Endothelial cell of umbilical vein (primary cell): ENCODE results near the gene SH3TC1. TPM values are rescaled to one million over a fixed set of nuclear protein-coding genes. Genes with fewer than 3 reads are reported as not detected.

Source experiments
- BruUV-seq: library from RNA; stranded (reverse); fragments of 400-500 nt; replicated peaks from 2 replicates; lab custom pipeline; 2021; lab: Mats Ljungman, UMichigan
- CTCF ChIA-PET: fragments of 300-600, 350-600 bp; sonication (Branson Sonifier 250); formaldehyde crosslinking; loops from one replicate; lab custom pipeline; 2021; ENCODE audit warnings: antibody characterized with exemption, inconsistent platforms; lab: Charles Lee
- POLR2A ChIA-PET: fragments of 300-600, 350-600 bp; sonication (Branson Sonifier 250); formaldehyde crosslinking; loops from one replicate; lab custom pipeline; 2021; ENCODE audit warnings: antibody characterized with exemption, inconsistent platforms; lab: Charles Lee
- DNase-seq: peaks from one replicate; pipeline ENCODE4 v3.0.0-alpha.2; 2011; ENCODE audit warnings: low read depth, low spot score
- FAIRE-seq: peaks from 2 replicates; lab custom pipeline; 2011; peaks lifted over from hg19 to GRCh38; lab: Jason Lieb, UNC
- H2AFZ ChIP-seq: 2 replicates; pipeline ENCODE4 v1.6.0; 2012; ENCODE audit warnings: low read depth, low read length, control low read depth, inconsistent platforms
- H3K27ac ChIP-seq: 2 replicates; pipeline ENCODE4 v1.5.1; 2011; ENCODE audit warnings: low read depth, mild to moderate bottlenecking, control low read depth, low read length, moderate library complexity; ENCODE audit not compliant: insufficient read depth
- H3K27me3 ChIP-seq, 2 experiments: 2 replicates each; pipeline versions ENCODE4 v1.6.0 to v1.6.1; 2011; ENCODE audit warnings: low read length in 2 of 2, mixed read lengths in 1 of 2; ENCODE audit not compliant: control insufficient read depth in 2 of 2, insufficient read depth in 2 of 2
- H3K36me3 ChIP-seq, 2 experiments: 2 replicates in 1 of 2; 3 replicates in 1 of 2; pipeline ENCODE4 v1.5.1; 2011; ENCODE audit warnings: low read length in 2 of 2, mild to moderate bottlenecking in 1 of 2, moderate library complexity in 1 of 2; ENCODE audit not compliant: control insufficient read depth in 2 of 2, insufficient read depth in 2 of 2; ENCODE audit errors: extremely low read depth in 1 of 2
- H3K4me1 ChIP-seq: 3 replicates; pipeline ENCODE4 v1.5.1; 2011; ENCODE audit warnings: mild to moderate bottlenecking, low read length; ENCODE audit not compliant: control insufficient read depth, insufficient read depth; ENCODE audit errors: extremely low read depth
- H3K4me2 ChIP-seq: 2 replicates; pipeline ENCODE4 v1.6.1; 2011; ENCODE audit warnings: low read length, control low read depth, mixed read lengths; ENCODE audit not compliant: insufficient read depth
- H3K4me3 ChIP-seq, 3 experiments: fragments of 200-600 bp in 1 of 3; sonication (generic), shearing (Covaris generic) in 1 of 3; replicated peaks in 1 of 3; 2 replicates each; pipeline ENCODE4 v1.5.1; 2011 to 2016; ENCODE audit warnings: control low read depth in 3 of 3, low read length in 3 of 3, mild to moderate bottlenecking in 2 of 3, inconsistent platforms in 1 of 3, low read depth in 1 of 3, moderate library complexity in 1 of 3; ENCODE audit not compliant: insufficient read depth in 1 of 3
- H3K79me2 ChIP-seq: 2 replicates; pipeline ENCODE4 v1.6.0; 2012; ENCODE audit warnings: low read length, inconsistent platforms; ENCODE audit not compliant: control insufficient read depth, insufficient read depth
- H3K9ac ChIP-seq: replicated peaks from 2 replicates; pipeline ENCODE3; 2011; ENCODE audit warnings: low read length, control low read depth; ENCODE audit not compliant: insufficient read depth; ENCODE audit errors: extremely low read depth
- H3K9me1 ChIP-seq: replicated peaks from 3 replicates; pipeline ENCODE4 v1.6.0; 2011; ENCODE audit warnings: mild to moderate bottlenecking, low read length; ENCODE audit not compliant: control insufficient read depth, insufficient read depth; ENCODE audit errors: extremely low read depth
- H3K9me3 ChIP-seq: replicated peaks from 2 replicates; pipeline ENCODE4 v1.5.1; 2012; ENCODE audit warnings: low read length, inconsistent platforms; ENCODE audit not compliant: control insufficient read depth, insufficient read depth
- H4K20me1 ChIP-seq: replicated peaks from 2 replicates; pipeline ENCODE3; 2011; ENCODE audit warnings: mild to moderate bottlenecking, low read length; ENCODE audit not compliant: control insufficient read depth, insufficient read depth; ENCODE audit errors: extremely low read depth
- FOS ChIP-seq: IDR thresholded peaks from 2 replicates; pipeline ENCODE4 v1.6.1; 2011; ENCODE audit warnings: mild to moderate bottlenecking, low read length, moderate library complexity, borderline replicate concordance; ENCODE audit not compliant: insufficient read depth
- JUN ChIP-seq: IDR thresholded peaks from 2 replicates; pipeline ENCODE4 v1.6.1; 2011; ENCODE audit warnings: borderline replicate concordance, low read depth; ENCODE audit not compliant: insufficient read length, insufficient read depth
- MAX ChIP-seq: IDR thresholded peaks from 2 replicates; pipeline ENCODE4 v1.6.1; 2011; ENCODE audit not compliant: insufficient read depth, insufficient read length
- MYC ChIP-seq: IDR thresholded peaks from one replicate; pipeline ENCODE4 v1.6.1; 2011; ENCODE audit warnings: mild to moderate bottlenecking, low read depth, low read length
- POLR2AphosphoS5 ChIP-seq: IDR thresholded peaks from 2 replicates; pipeline ENCODE4 v1.6.1; 2012; ENCODE audit warnings: low read depth, mild to moderate bottlenecking, control low read depth, low read length, moderate library complexity; ENCODE audit not compliant: insufficient read depth
- dilution Hi-C: fragments of 300-500 bp; cut with MboI; formaldehyde crosslinking; loops from one replicate; pipeline ENCODE4 v1.15.0; 2019; ENCODE audit warnings: low sequenced_read_pairs; ENCODE audit not compliant: extremely low pct_ligation_motif_present
- intact Hi-C: fragments of 100-400 bp; cut with micrococcal nuclease; formaldehyde crosslinking; loops from one replicate; pipeline ENCODE4 v1.10.0; 2022
- polyA plus RNA-seq, 4 experiments: library from polyadenylated mRNA; depleted of rRNA in 3 of 4; stranded (reverse) in 3 of 4; unstranded in 1 of 4; fragments of >200 nt; gene quantifications; 2 replicates each; pipeline versions ENCODE4 v1.2.1 to v1.2.3, GENCODE V29; 2011 to 2012; ENCODE audit warnings: missing spikeins in 1 of 4
- total RNA-seq: library from RNA; stranded (reverse); gene quantifications from 2 replicates; pipeline ENCODE4 v1.2.3, GENCODE V29; 2021

The SH3TC1 gene
- total and polyA plus RNA-seq, 2 donors (not counting 3 experiments of a cell fraction or from before 2014, with no cell fraction given) = 96.5 to 192 TPM

GRCh38 chr4:8185295-8185694, 13.8 kb upstream of the SH3TC1 start:
- Histone ChIP-seq H3K9me1 (no peaks in the 10 kb centered on the region), H4K20me1 (no peaks in the 10 kb centered on the region), H3K27ac (no peak overlapping the region), H3K4me2 (no peak overlapping the region), H2AFZ (no peak overlapping the region), H3K27me3 (no peaks in the 10 kb centered on the region), H3K9ac (no peak overlapping the region), H3K36me3 (no peaks in the 10 kb centered on the region), H3K79me2 (no peaks in the 10 kb centered on the region), H3K4me1 (peaks cover 36% of the 10 kb centered on the region), H3K9me3 (no peaks in the 10 kb centered on the region), H3K4me3 (no peak overlapping the region)
- ChIA-PET POLR2A (no interaction called here), CTCF (interaction anchor here (1.2 to 2.6 kb wide), 2 partner anchors 9 to 14 kb away, joined by 4 to 13 read pairs; partner anchors contain the start of gene SH3TC1)
- no peak for TF ChIP-seq JUN
- no peak for TF ChIP-seq FOS
- TF ChIP-seq MYC = no peak
- no peak for TF ChIP-seq MAX
- no peak for FAIRE-seq
- BruUV-seq = no TSS peak
- dilution Hi-C loops (no loop called here), intact Hi-C loops (no loop called here)
- no peak for DNase-seq

- no peak overlapping the region for H3K4me2 ChIP-seq
- H3K9ac ChIP-seq = no peak overlapping the region
- BruUV-seq = no TSS peak
- H3K4me1 ChIP-seq = peaks cover 42% of the 10 kb centered on the region
- H3K36me3 ChIP-seq = no peaks in the 10 kb centered on the region
- H3K27me3 ChIP-seq = no peaks in the 10 kb centered on the region
- no peak for FAIRE-seq
- TF ChIP-seq POLR2AphosphoS5 (no peak), JUN (no peak)
- no peaks in the 10 kb centered on the region for H3K9me3 ChIP-seq
- DNase-seq = no peak
- H3K27ac ChIP-seq = no peak overlapping the region
- ChIA-PET POLR2A (no interaction called here), CTCF (interaction anchor here (0.7 to 2.6 kb wide), 3 partner anchors 9 to 16 kb away, joined by 3 to 13 read pairs (median 4); partner anchors contain the start of gene SH3TC1)
- H3K4me3 ChIP-seq = no peak overlapping the region
- H3K79me2 ChIP-seq = no peaks in the 10 kb centered on the region
- dilution Hi-C loops (no loop called here), intact Hi-C loops (no loop called here)
- no peaks in the 10 kb centered on the region for H3K9me1 ChIP-seq
- H2AFZ ChIP-seq = no peak overlapping the region
- no peaks in the 10 kb centered on the region for H4K20me1 ChIP-seq
Measured at GRCh38 chr4:8185930-8186329, 13.2 kb upstream of the SH3TC1 start.
